ENCODE results near the gene PANK1. TPM values are rescaled to one million over a fixed set of nuclear protein-coding genes. Genes with fewer than 3 reads are reported as not detected.

Gene PANK1
- polyA plus RNA-seq, 4 donors = 13.1 to 27.7 (median 21.4) TPM

DNA sequence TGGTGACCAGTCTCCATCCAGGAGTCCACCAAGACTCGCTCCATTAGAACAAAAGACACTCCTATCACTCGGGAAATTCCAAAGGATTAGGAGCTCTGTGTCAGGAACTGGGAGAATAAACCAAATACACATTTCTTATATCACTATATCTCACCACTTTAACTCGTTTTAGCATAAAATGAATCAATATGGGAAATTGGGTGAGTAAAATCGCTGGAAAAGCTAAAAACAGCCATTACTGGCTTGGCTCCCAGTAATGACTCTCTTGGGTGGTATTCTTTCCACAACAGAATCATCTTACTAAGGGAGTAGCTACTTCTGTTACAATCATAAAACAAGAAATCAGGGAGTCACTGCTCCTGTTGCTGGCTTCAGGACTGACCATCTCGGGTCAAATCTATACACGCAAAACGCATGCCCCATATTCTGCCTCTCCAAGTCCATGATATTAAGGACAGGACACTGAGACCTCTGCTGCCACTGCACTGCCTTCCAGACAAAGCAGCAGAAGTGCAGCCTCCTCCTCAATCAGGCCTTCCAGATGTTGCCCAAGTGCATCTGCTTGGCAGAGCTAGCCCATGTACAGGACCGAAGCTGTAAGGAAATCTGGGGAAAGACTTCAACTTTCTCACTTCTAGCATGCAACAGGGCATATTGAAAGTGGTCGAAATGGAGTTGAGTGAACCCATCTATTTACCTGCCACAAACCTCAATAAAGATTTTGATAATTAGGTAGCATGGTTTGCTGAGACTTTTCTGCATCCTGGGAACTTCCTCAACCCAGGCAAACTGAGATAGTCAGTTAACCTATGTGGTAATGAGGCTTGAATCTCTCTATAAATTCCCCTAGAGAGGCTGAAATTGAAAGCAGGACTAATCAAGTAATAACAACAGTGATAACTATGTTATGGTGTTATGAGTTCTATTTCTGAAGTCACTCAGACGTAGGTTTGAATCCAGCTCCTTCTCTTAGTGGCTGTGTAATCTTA is 14.4 kb upstream of the PANK1 start:
- H3K9me3 ChIP-seq (ENCODE audit: control insufficient read depth in 2 of 2, insufficient read depth in 1 of 2, low read depth in 1 of 2, low read length in 1 of 2) = peaks cover 2 to 30% of the 10 kb centered on the region in 2 donors
- H3K27ac ChIP-seq (ENCODE audit: low read depth in 1 of 3, low read length in 2 of 3) = no peak overlapping the region
- FAIRE-seq = no peak
- no peak overlapping the region for H3K4me3 ChIP-seq (ENCODE audit: low read depth in 1 of 3, low read length in 3 of 3)
- peaks cover 0 to 3% (median 0%) of the 10 kb centered on the region in 3 donors for H3K27me3 ChIP-seq (ENCODE audit: control insufficient read depth in 3 of 3, insufficient read depth in 3 of 3, low read length in 3 of 3)
- 80 to 89% (median 86%) methylated on average over 10 of the region's 10 CpGs for WGBS, 3 donors
- DNase-seq = no peak
- H3K36me3 ChIP-seq (ENCODE audit: control insufficient read depth in 3 of 3, insufficient read depth in 2 of 3, low read depth in 1 of 3, low read length in 3 of 3) = no peaks in the 10 kb centered on the region
- H3K4me1 ChIP-seq (ENCODE audit: control insufficient read depth in 3 of 3, insufficient read depth in 2 of 3, low read depth in 1 of 3, low read length in 2 of 3) = peaks cover 0 to 8% (median 6%) of the 10 kb centered on the region in 3 donors

GRCh38 chr10:89657302-89657701 is 12.3 kb upstream of the PANK1 start:
- FAIRE-seq (no peak), DNase-seq (peak in 1 of 2 donors; percentile 62)
- Histone ChIP-seq H3K4me3 (ENCODE audit: low read depth in 1 of 3, low read length in 3 of 3) (no peak overlapping the region), H3K4me1 (ENCODE audit: control insufficient read depth in 3 of 3, insufficient read depth in 2 of 3, low read depth in 1 of 3, low read length in 2 of 3) (peaks cover 0 to 16% (median 6%) of the 10 kb centered on the region in 3 donors), H3K9me3 (ENCODE audit: control insufficient read depth in 2 of 2, insufficient read depth in 1 of 2, low read depth in 1 of 2, low read length in 1 of 2) (peaks cover 2 to 34% of the 10 kb centered on the region in 2 donors), H3K36me3 (ENCODE audit: control insufficient read depth in 3 of 3, insufficient read depth in 2 of 3, low read depth in 1 of 3, low read length in 3 of 3) (no peaks in the 10 kb centered on the region), H3K27ac (ENCODE audit: low read depth in 1 of 3, low read length in 2 of 3) (no peak overlapping the region), H3K27me3 (ENCODE audit: control insufficient read depth in 3 of 3, insufficient read depth in 3 of 3, low read length in 3 of 3) (peaks cover 0 to 3% (median 0%) of the 10 kb centered on the region in 3 donors)
- WGBS, 3 donors = 38 to 78% (median 50%) methylated on average over 1 of the region's 1 CpG

DNA sequence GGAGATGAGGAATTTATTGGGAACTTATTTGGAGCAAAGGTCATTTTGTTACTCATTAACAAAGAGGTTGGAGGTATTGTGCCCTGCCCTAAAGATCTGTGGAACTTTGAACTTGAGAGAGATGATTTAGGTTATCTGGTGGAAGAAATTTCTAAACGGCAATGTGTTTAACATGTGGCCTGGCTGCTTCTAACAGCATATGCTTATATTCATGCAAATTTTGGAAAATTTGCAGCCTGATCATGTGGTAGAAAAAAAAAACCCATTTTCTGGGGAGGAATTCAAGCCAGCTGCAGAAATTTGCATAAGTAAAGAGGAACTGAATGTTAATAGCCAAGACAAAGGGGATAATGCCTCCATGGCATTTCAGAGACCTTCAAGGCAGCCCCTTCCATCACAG is 10.7 kb upstream of the PANK1 start:
- Histone ChIP-seq H3K36me3 (ENCODE audit: control insufficient read depth in 3 of 3, insufficient read depth in 2 of 3, low read depth in 1 of 3, low read length in 3 of 3) (no peaks in the 10 kb centered on the region), H3K9me3 (ENCODE audit: control insufficient read depth in 2 of 2, insufficient read depth in 1 of 2, low read depth in 1 of 2, low read length in 1 of 2) (peaks cover 2 to 34% of the 10 kb centered on the region in 2 donors), H3K27me3 (ENCODE audit: control insufficient read depth in 3 of 3, insufficient read depth in 3 of 3, low read length in 3 of 3) (peaks cover 0 to 3% (median 0%) of the 10 kb centered on the region in 3 donors), H3K27ac (ENCODE audit: low read depth in 1 of 3, low read length in 2 of 3) (peak overlapping the region in 2 of 3 donors; percentile 47 to 63), H3K4me1 (ENCODE audit: control insufficient read depth in 3 of 3, insufficient read depth in 2 of 3, low read depth in 1 of 3, low read length in 2 of 3) (peaks cover 0 to 16% (median 6%) of the 10 kb centered on the region in 3 donors), H3K4me3 (ENCODE audit: low read depth in 1 of 3, low read length in 3 of 3) (no peak overlapping the region)
- DNase-seq = peak; percentile 53 to 85
- 19 to 61% (median 31%) methylated on average over 1 of the region's 1 CpG for WGBS, 3 donors
- no peak for FAIRE-seq

DNA sequence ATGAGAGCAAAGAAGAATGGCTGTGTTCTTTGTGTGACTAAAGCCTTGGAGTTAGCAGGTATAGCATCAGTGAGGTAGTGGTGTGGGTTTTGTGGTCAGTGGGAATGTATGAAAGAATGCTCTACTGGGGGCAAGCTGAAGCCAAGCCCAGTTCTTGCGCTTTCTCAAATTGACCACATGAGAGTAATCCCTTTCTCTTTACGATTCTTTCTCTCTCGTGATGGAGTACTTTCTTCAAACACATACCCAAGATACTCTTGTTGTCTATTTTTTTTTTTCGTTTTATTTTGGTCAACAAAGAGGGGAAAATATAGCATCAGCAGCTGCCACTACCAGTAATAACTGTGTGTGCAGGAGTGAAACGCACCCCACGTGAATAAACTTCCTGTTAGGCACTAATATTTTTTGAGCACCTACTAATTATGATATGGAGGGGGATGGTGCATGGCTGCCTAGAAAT is 8.4 kb upstream of the PANK1 start:
- DNase-seq (no peak), FAIRE-seq (no peak)
- H3K36me3 ChIP-seq (ENCODE audit: control insufficient read depth in 3 of 3, insufficient read depth in 2 of 3, low read depth in 1 of 3, low read length in 3 of 3) = no peaks in the 10 kb centered on the region
- peaks cover 0 to 16% (median 6%) of the 10 kb centered on the region in 3 donors for H3K4me1 ChIP-seq (ENCODE audit: control insufficient read depth in 3 of 3, insufficient read depth in 2 of 3, low read depth in 1 of 3, low read length in 2 of 3)
- no peak overlapping the region for H3K27ac ChIP-seq (ENCODE audit: low read depth in 1 of 3, low read length in 2 of 3)
- H3K9me3 ChIP-seq (ENCODE audit: control insufficient read depth in 2 of 2, insufficient read depth in 1 of 2, low read depth in 1 of 2, low read length in 1 of 2) = peaks cover 2 to 38% of the 10 kb centered on the region in 2 donors
- WGBS, 3 donors = 70 to 89% (median 83%) methylated on average over 6 of the region's 6 CpGs
- no peak overlapping the region for H3K4me3 ChIP-seq (ENCODE audit: low read depth in 1 of 3, low read length in 3 of 3)
- H3K27me3 ChIP-seq (ENCODE audit: control insufficient read depth in 3 of 3, insufficient read depth in 3 of 3, low read length in 3 of 3) = peaks cover 0 to 3% (median 0%) of the 10 kb centered on the region in 3 donors

DNA sequence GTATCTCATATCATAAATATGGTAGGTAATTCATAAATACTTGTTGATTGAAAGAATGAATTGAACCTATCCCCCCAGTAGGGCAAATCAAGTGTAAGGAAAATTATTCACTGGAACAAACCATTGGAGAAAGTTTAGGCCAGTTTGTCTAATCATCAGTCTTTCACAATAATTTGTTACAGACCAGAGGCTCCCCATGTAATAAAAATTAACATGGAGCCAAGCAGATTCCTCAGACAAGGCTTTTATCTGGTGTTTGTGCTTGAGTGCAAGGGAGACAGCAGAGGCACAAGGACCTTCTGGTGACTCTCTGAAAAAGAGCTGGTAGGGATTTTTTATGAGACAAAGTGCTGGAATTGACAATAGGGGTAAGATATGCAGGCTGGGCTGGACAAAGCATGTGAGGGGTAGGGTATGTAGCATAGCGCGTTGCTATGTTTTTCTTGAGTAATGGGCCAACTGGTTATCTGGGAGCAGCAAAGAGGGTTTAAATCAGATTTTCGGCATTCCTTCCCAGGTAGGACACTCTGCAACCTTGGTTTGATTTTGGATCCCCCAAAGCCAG is 7.8 kb upstream of the PANK1 start:
- Histone ChIP-seq H3K4me1 (ENCODE audit: control insufficient read depth in 3 of 3, insufficient read depth in 2 of 3, low read depth in 1 of 3, low read length in 2 of 3) (peaks cover 0 to 20% (median 6%) of the 10 kb centered on the region in 3 donors), H3K36me3 (ENCODE audit: control insufficient read depth in 3 of 3, insufficient read depth in 2 of 3, low read depth in 1 of 3, low read length in 3 of 3) (no peaks in the 10 kb centered on the region), H3K27ac (ENCODE audit: low read depth in 1 of 3, low read length in 2 of 3) (no peak overlapping the region), H3K9me3 (ENCODE audit: control insufficient read depth in 2 of 2, insufficient read depth in 1 of 2, low read depth in 1 of 2, low read length in 1 of 2) (peaks cover 2 to 38% of the 10 kb centered on the region in 2 donors), H3K4me3 (ENCODE audit: low read depth in 1 of 3, low read length in 3 of 3) (no peak overlapping the region), H3K27me3 (ENCODE audit: control insufficient read depth in 3 of 3, insufficient read depth in 3 of 3, low read length in 3 of 3) (peaks cover 0 to 3% (median 0%) of the 10 kb centered on the region in 3 donors)
- 95 to 100% (median 97%) methylated on average over 3 of the region's 3 CpGs for WGBS, 3 donors
- no peak for FAIRE-seq
- DNase-seq = no peak

DNA sequence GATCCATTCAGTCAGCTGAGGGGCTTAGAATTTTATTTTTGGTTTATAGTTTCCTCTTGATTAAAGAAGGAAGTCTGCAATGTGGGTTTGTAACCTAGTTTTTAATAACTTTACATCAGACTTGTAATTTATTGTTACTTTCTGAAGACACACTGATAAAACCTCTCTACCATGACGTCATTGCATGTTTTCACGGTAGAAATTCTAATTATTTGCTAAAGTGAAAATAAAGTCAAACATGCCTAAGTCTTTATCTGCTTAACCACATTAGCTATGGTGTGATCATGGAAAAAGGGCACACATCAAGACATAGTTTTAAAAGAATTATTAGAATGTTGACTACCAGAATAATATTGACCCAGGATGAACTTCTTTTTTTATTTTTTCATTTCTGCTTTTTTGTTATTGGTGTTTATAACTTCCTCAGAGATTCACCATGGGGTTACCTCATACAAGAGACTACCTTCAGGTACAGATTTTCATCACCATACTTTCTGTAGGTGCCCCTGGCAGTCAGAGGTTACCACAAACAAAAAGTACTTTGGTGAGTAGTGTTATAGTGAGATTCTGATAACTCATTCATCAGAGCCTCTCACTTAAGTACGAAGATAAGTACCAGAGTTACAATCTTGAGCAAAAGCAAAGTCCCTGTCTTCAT is 7.0 kb upstream of the PANK1 start:
- DNase-seq = no peak
- WGBS, 3 donors = 77 to 89% (median 87%) methylated on average over 3 of the region's 3 CpGs
- Histone ChIP-seq H3K4me1 (ENCODE audit: control insufficient read depth in 3 of 3, insufficient read depth in 2 of 3, low read depth in 1 of 3, low read length in 2 of 3) (peaks cover 0 to 29% (median 6%) of the 10 kb centered on the region in 3 donors), H3K36me3 (ENCODE audit: control insufficient read depth in 3 of 3, insufficient read depth in 2 of 3, low read depth in 1 of 3, low read length in 3 of 3) (no peaks in the 10 kb centered on the region), H3K27ac (ENCODE audit: low read depth in 1 of 3, low read length in 2 of 3) (no peak overlapping the region), H3K9me3 (ENCODE audit: control insufficient read depth in 2 of 2, insufficient read depth in 1 of 2, low read depth in 1 of 2, low read length in 1 of 2) (peaks cover 2 to 36% of the 10 kb centered on the region in 2 donors), H3K4me3 (ENCODE audit: low read depth in 1 of 3, low read length in 3 of 3) (no peak overlapping the region), H3K27me3 (ENCODE audit: control insufficient read depth in 3 of 3, insufficient read depth in 3 of 3, low read length in 3 of 3) (peaks cover 0 to 3% (median 0%) of the 10 kb centered on the region in 3 donors)
- FAIRE-seq = no peak

GRCh38 chr10:89651205-89651915 is 6.3 kb upstream of the PANK1 start:
- no peak for DNase-seq
- Histone ChIP-seq H3K27ac (ENCODE audit: low read depth in 1 of 3, low read length in 2 of 3) (no peak overlapping the region), H3K9me3 (ENCODE audit: control insufficient read depth in 2 of 2, insufficient read depth in 1 of 2, low read depth in 1 of 2, low read length in 1 of 2) (peaks cover 2 to 29% of the 10 kb centered on the region in 2 donors), H3K4me1 (ENCODE audit: control insufficient read depth in 3 of 3, insufficient read depth in 2 of 3, low read depth in 1 of 3, low read length in 2 of 3) (peaks cover 2 to 34% (median 4%) of the 10 kb centered on the region in 3 donors), H3K27me3 (ENCODE audit: control insufficient read depth in 3 of 3, insufficient read depth in 3 of 3, low read length in 3 of 3) (peaks cover 0 to 3% (median 0%) of the 10 kb centered on the region in 3 donors), H3K4me3 (ENCODE audit: low read depth in 1 of 3, low read length in 3 of 3) (no peak overlapping the region), H3K36me3 (ENCODE audit: control insufficient read depth in 3 of 3, insufficient read depth in 2 of 3, low read depth in 1 of 3, low read length in 3 of 3) (no peaks in the 10 kb centered on the region)
- 64 to 76% (median 70%) methylated on average over 5 of the region's 5 CpGs for WGBS, 3 donors
- FAIRE-seq = no peak

Data from small intestine (tissue), 7 donors.